ENCODE results near the gene ABCD3. TPM values are rescaled to one million over a fixed set of nuclear protein-coding genes. Genes with fewer than 3 reads are reported as not detected.
"Not testable (repeated sequence)": the region's sequence is repeated elsewhere in the genome, so short reads cannot be mapped to it uniquely, and the experiment has no call there.

Gene ABCD3
- polyA plus RNA-seq, 3 donors, result 7.8 to 24.9 (median 21.0) TPM

DNA sequence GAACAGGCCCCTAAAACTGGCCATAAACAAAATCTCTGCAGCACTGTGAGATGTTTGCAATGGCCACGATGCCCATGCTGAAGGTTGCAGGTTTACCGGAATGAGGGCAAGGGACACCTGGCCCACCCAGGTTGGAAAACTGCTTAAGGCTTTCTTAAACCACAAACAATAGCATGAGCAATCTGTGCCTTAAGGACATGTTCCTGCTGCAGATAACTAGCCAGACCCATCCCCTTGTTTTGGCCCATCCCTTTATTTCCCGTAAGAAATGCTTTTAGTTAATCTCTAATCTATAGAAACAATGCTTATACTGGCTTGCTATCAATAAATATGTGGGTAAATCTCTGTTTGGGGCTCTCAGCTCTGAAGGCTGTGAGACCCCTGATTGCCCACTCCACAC, 26.6 kb downstream of the ABCD3 start:
- intact Hi-C loops (cut with micrococcal nuclease); H3K27me3 Mint-ChIP-seq (ENCODE audit: low read depth in 3 of 3); H3K4me3 ChIP-seq (replicated peaks in 1 of 3; ENCODE audit: low read depth in 2 of 3, low read length in 3 of 3); H3K9ac ChIP-seq (ENCODE audit: insufficient read depth, low read length, poor library complexity, severe bottlenecking); H3K27ac Mint-ChIP-seq; H3K27ac ChIP-seq (ENCODE audit: low read depth in 1 of 2, low read length in 2 of 2); H2AFZ ChIP-seq (ENCODE audit: insufficient read depth, low read depth, low read length, poor library complexity, severe bottlenecking); H4K20me1 ChIP-seq (ENCODE audit: insufficient read depth, low read length); H3K27me3 ChIP-seq (ENCODE audit: control insufficient read depth in 2 of 2, insufficient read depth in 2 of 2, low read length in 2 of 2); H3K4me2 ChIP-seq (replicated peaks; ENCODE audit: extremely low read depth, low read length, poor library complexity, severe bottlenecking); H3K4me1 ChIP-seq (ENCODE audit: control insufficient read depth in 1 of 2, insufficient read depth in 2 of 2, low read length in 2 of 2); H3K4me3 Mint-ChIP-seq; DNase-seq; H3K4me1 Mint-ChIP-seq: not testable (repeated sequence)
- peaks cover 38 to 69% of the 10 kb centered on the region in 2 donors for H3K9me3 ChIP-seq (replicated peaks in 1 of 2; ENCODE audit: control insufficient read depth in 1 of 2, insufficient read depth in 1 of 2, low read length in 2 of 2)
- H3K36me3 ChIP-seq (replicated peaks in 1 of 2; ENCODE audit: control insufficient read depth in 1 of 2, insufficient read depth in 2 of 2, low read length in 2 of 2), result peaks cover 8 to 19% of the 10 kb centered on the region in 2 donors
- Mint-ChIP-seq H3K9me3 (peaks cover 45 to 62% (median 57%) of the 10 kb centered on the region in 7 donors), H3K36me3 (peaks cover 23 to 46% of the 10 kb centered on the region in 2 donors)
- 100% methylated on average over 2 of the region's 3 CpGs for WGBS (ENCODE audit: insufficient coverage)
- H3K79me2 ChIP-seq (ENCODE audit: insufficient read depth, low read length), result peaks cover 60% of the 10 kb centered on the region

DNA sequence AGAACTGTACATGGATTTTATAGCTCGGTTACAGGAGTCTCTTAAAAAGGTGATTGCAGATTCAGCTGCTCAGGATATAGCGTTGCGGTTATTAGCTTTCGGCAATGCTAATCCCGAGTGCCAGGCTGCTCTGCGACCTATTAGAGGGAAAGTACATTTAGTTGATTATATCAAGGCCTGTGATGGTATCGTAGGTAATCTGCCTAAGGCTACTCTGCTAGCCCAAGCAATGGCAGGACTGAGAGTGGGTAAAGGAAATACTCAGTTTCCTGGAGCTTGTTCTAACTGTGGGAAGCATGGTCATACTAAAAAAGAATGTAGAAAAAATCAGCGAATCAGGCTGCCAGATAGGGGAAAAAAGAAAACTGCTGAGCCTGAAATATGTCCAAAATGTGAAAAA, 27.5 kb downstream of the ABCD3 start:
- H3K9ac ChIP-seq (ENCODE audit: insufficient read depth, low read length, poor library complexity, severe bottlenecking); DNase-seq; H3K4me1 Mint-ChIP-seq; H3K4me3 Mint-ChIP-seq; H2AFZ ChIP-seq (ENCODE audit: insufficient read depth, low read depth, low read length, poor library complexity, severe bottlenecking); H4K20me1 ChIP-seq (ENCODE audit: insufficient read depth, low read length); H3K4me3 ChIP-seq (replicated peaks in 1 of 3; ENCODE audit: low read depth in 2 of 3, low read length in 3 of 3); H3K27ac ChIP-seq (ENCODE audit: low read depth in 1 of 2, low read length in 2 of 2); H3K27me3 Mint-ChIP-seq (ENCODE audit: low read depth in 3 of 3); H3K27ac Mint-ChIP-seq; H3K27me3 ChIP-seq (ENCODE audit: control insufficient read depth in 2 of 2, insufficient read depth in 2 of 2, low read length in 2 of 2); intact Hi-C loops (cut with micrococcal nuclease); H3K4me1 ChIP-seq (ENCODE audit: control insufficient read depth in 1 of 2, insufficient read depth in 2 of 2, low read length in 2 of 2); H3K4me2 ChIP-seq (replicated peaks; ENCODE audit: extremely low read depth, low read length, poor library complexity, severe bottlenecking): not testable (repeated sequence)
- H3K36me3 Mint-ChIP-seq, result peaks cover 32 to 51% of the 10 kb centered on the region in 2 donors
- peaks cover 45 to 73% of the 10 kb centered on the region in 2 donors for H3K9me3 ChIP-seq (replicated peaks in 1 of 2; ENCODE audit: control insufficient read depth in 1 of 2, insufficient read depth in 1 of 2, low read length in 2 of 2)
- H3K79me2 ChIP-seq (ENCODE audit: insufficient read depth, low read length), result peaks cover 51% of the 10 kb centered on the region
- 100% methylated on average over 8 of the region's 8 CpGs for WGBS (ENCODE audit: insufficient coverage)
- H3K36me3 ChIP-seq (replicated peaks in 1 of 2; ENCODE audit: control insufficient read depth in 1 of 2, insufficient read depth in 2 of 2, low read length in 2 of 2), result peaks cover 8 to 28% of the 10 kb centered on the region in 2 donors
- peaks cover 46 to 71% (median 62%) of the 10 kb centered on the region in 7 donors for H3K9me3 Mint-ChIP-seq

DNA sequence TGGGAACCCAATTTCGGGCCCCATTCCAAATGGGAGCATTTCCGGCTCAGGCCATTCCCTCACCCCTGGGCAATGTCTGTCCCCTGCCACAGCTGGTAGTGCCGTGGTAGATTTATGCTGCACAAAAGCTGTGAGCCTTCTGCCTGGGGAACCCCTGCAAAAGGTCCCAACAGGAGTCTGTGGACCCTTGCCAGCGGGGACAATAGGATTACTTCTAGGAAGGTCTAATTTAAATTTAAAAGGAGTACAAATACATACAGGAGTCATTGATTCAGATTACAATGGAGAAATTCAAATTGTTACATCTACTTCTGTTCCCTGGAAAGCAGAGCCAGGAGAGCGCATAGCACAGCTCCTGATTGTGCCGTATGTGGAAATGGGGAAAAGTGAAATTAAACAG, 28.0 kb downstream of the ABCD3 start:
- DNase-seq; H3K27me3 ChIP-seq (ENCODE audit: control insufficient read depth in 2 of 2, insufficient read depth in 2 of 2, low read length in 2 of 2); H3K27ac Mint-ChIP-seq; H3K4me1 ChIP-seq (ENCODE audit: control insufficient read depth in 1 of 2, insufficient read depth in 2 of 2, low read length in 2 of 2); H3K4me3 Mint-ChIP-seq; H3K27me3 Mint-ChIP-seq (ENCODE audit: low read depth in 3 of 3); H2AFZ ChIP-seq (ENCODE audit: insufficient read depth, low read depth, low read length, poor library complexity, severe bottlenecking); H3K4me1 Mint-ChIP-seq; H3K27ac ChIP-seq (ENCODE audit: low read depth in 1 of 2, low read length in 2 of 2); H3K4me2 ChIP-seq (replicated peaks; ENCODE audit: extremely low read depth, low read length, poor library complexity, severe bottlenecking); H4K20me1 ChIP-seq (ENCODE audit: insufficient read depth, low read length); H3K4me3 ChIP-seq (replicated peaks in 1 of 3; ENCODE audit: low read depth in 2 of 3, low read length in 3 of 3); H3K9ac ChIP-seq (ENCODE audit: insufficient read depth, low read length, poor library complexity, severe bottlenecking); intact Hi-C loops (cut with micrococcal nuclease): not testable (repeated sequence)
- Mint-ChIP-seq H3K9me3 (peaks cover 47 to 76% (median 66%) of the 10 kb centered on the region in 7 donors), H3K36me3 (peaks cover 35 to 55% of the 10 kb centered on the region in 2 donors)
- Histone ChIP-seq H3K79me2 (ENCODE audit: insufficient read depth, low read length) (peaks cover 47% of the 10 kb centered on the region), H3K9me3 (replicated peaks in 1 of 2; ENCODE audit: control insufficient read depth in 1 of 2, insufficient read depth in 1 of 2, low read length in 2 of 2) (peaks cover 45 to 77% of the 10 kb centered on the region in 2 donors), H3K36me3 (replicated peaks in 1 of 2; ENCODE audit: control insufficient read depth in 1 of 2, insufficient read depth in 2 of 2, low read length in 2 of 2) (peaks cover 8 to 32% of the 10 kb centered on the region in 2 donors)
- WGBS (ENCODE audit: insufficient coverage), result 100% methylated on average over 4 of the region's 6 CpGs

- Histone ChIP-seq H3K36me3 (replicated peaks in 1 of 2; ENCODE audit: control insufficient read depth in 1 of 2, insufficient read depth in 2 of 2, low read length in 2 of 2) (peaks cover 14 to 43% of the 10 kb centered on the region in 2 donors), H3K79me2 (ENCODE audit: insufficient read depth, low read length) (peaks cover 24% of the 10 kb centered on the region), H3K9me3 (replicated peaks in 1 of 2; ENCODE audit: control insufficient read depth in 1 of 2, insufficient read depth in 1 of 2, low read length in 2 of 2) (peaks cover 54 to 79% of the 10 kb centered on the region in 2 donors)
- H3K27ac ChIP-seq (ENCODE audit: low read depth in 1 of 2, low read length in 2 of 2); DNase-seq; H2AFZ ChIP-seq (ENCODE audit: insufficient read depth, low read depth, low read length, poor library complexity, severe bottlenecking); H3K9ac ChIP-seq (ENCODE audit: insufficient read depth, low read length, poor library complexity, severe bottlenecking); intact Hi-C loops (cut with micrococcal nuclease); H3K4me3 Mint-ChIP-seq; H3K4me1 ChIP-seq (ENCODE audit: control insufficient read depth in 1 of 2, insufficient read depth in 2 of 2, low read length in 2 of 2); H3K4me2 ChIP-seq (replicated peaks; ENCODE audit: extremely low read depth, low read length, poor library complexity, severe bottlenecking); H3K27me3 ChIP-seq (ENCODE audit: control insufficient read depth in 2 of 2, insufficient read depth in 2 of 2, low read length in 2 of 2); H3K27ac Mint-ChIP-seq; H3K4me3 ChIP-seq (replicated peaks in 1 of 3; ENCODE audit: low read depth in 2 of 3, low read length in 3 of 3); H4K20me1 ChIP-seq (ENCODE audit: insufficient read depth, low read length); H3K4me1 Mint-ChIP-seq; H3K27me3 Mint-ChIP-seq (ENCODE audit: low read depth in 3 of 3): not testable (repeated sequence)
- WGBS (ENCODE audit: insufficient coverage), result no CpG with 5 or more reads among the region's 3 CpGs
- H3K36me3 Mint-ChIP-seq, result peaks cover 47 to 67% of the 10 kb centered on the region in 2 donors
- peaks cover 40 to 87% (median 71%) of the 10 kb centered on the region in 7 donors for H3K9me3 Mint-ChIP-seq
Measured at GRCh38 chr1:94448741-94449140, 30.6 kb downstream of the ABCD3 start.
